H1 (cell line): Measurements from ENCODE around the gene RMND5A. TPM values are rescaled to one million over a fixed set of nuclear protein-coding genes. Genes with fewer than 3 reads are reported as not detected.

ENCODE experiments used
- CTCF ChIA-PET: fragments of 300-600 bp; sonication (Branson Sonifier 250); formaldehyde crosslinking; loops from one replicate; lab custom pipeline; 2021; ENCODE audit not compliant: partially characterized antibody; lab: Charles Lee
- POLR2A ChIA-PET: fragments of 300-600 bp; sonication (Branson Sonifier 250); formaldehyde crosslinking; loops from one replicate; lab custom pipeline; 2021; ENCODE audit warnings: inconsistent platforms; ENCODE audit not compliant: partially characterized antibody; lab: Charles Lee
- DNase-seq, 2 experiments: peaks; one replicate each; pipeline versions ENCODE4 v3.0.0 to v3.0.0-alpha.2; 2010 to 2022; ENCODE audit warnings: low spot score in 2 of 2, low read depth in 1 of 2, mixed read lengths in 1 of 2
- FAIRE-seq: peaks from 2 replicates; lab custom pipeline; 2011; peaks lifted over from hg19 to GRCh38; lab: Jason Lieb, UNC
- H2AFZ ChIP-seq: 2 replicates; pipeline ENCODE4 v1.8.1; 2012; ENCODE audit warnings: low read length, inconsistent platforms
- H2AK5ac ChIP-seq: 2 replicates; pipeline ENCODE4 v1.6.1; 2013; ENCODE audit warnings: low read depth, low read length
- H2BK120ac ChIP-seq: replicated peaks from 2 replicates; pipeline ENCODE3; 2013; ENCODE audit warnings: low read depth, low read length, inconsistent platforms
- H2BK12ac ChIP-seq: 2 replicates; pipeline ENCODE4 v1.6.1; 2013; ENCODE audit warnings: low read depth, low read length
- H2BK15ac ChIP-seq: 2 replicates; pipeline ENCODE4 v1.6.1; 2013; ENCODE audit warnings: low read length
- H2BK20ac ChIP-seq: 2 replicates; pipeline ENCODE4 v1.6.1; 2013; ENCODE audit warnings: low read length
- H2BK5ac ChIP-seq: 2 replicates; pipeline ENCODE4 v1.6.1; 2013; ENCODE audit warnings: low read depth, low read length
- H3K14ac ChIP-seq: 2 replicates; pipeline ENCODE4 v1.6.1; 2013; ENCODE audit warnings: inconsistent platforms; ENCODE audit not compliant: insufficient read length
- H3K18ac ChIP-seq: 2 replicates; pipeline ENCODE4 v1.6.1; 2013; ENCODE audit warnings: low read length; ENCODE audit errors: extremely low read depth
- H3K23ac ChIP-seq: 2 replicates; pipeline ENCODE4 v1.6.1; 2013; ENCODE audit warnings: inconsistent platforms; ENCODE audit not compliant: insufficient read length
- H3K23me2 ChIP-seq: 2 replicates; pipeline ENCODE4 v1.6.1; 2013; ENCODE audit warnings: low read depth, low read length
- H3K27ac ChIP-seq: 2 replicates; pipeline ENCODE4 v1.6.1; 2011; ENCODE audit warnings: low read depth, low read length, inconsistent platforms
- H3K27me3 ChIP-seq, 4 experiments: replicated peaks in 1 of 4; 1 replicate in 1 of 4; 2 replicates in 3 of 4; pipeline versions ENCODE4 v1.6.1 to v1.8.1; 2011 to 2013; ENCODE audit warnings: low read length in 3 of 4, mild to moderate bottlenecking in 3 of 4, inconsistent platforms in 2 of 4, mixed read lengths in 2 of 4, moderate library complexity in 1 of 4; ENCODE audit not compliant: control insufficient read depth in 3 of 4, insufficient read depth in 3 of 4; ENCODE audit errors: extremely low read depth in 1 of 4
- H3K36me3 ChIP-seq, 4 experiments: 2 replicates each; pipeline versions ENCODE4 v1.6.1 to v1.8.1; 2011 to 2013; ENCODE audit warnings: mild to moderate bottlenecking in 4 of 4, low read length in 3 of 4, moderate library complexity in 2 of 4, control low read depth in 1 of 4, inconsistent platforms in 1 of 4; ENCODE audit not compliant: insufficient read depth in 4 of 4, control insufficient read depth in 2 of 4
- H3K4ac ChIP-seq: replicated peaks from 2 replicates; pipeline ENCODE3; 2013; ENCODE audit warnings: low read length, low read depth, mixed read lengths, inconsistent platforms; ENCODE audit not compliant: insufficient read length
- H3K4me1 ChIP-seq, 4 experiments: replicated peaks in 1 of 4; 1 replicate in 1 of 4; 2 replicates in 3 of 4; pipeline versions ENCODE4 v1.6.1 to v1.8.1; 2011 to 2013; ENCODE audit warnings: low read length in 3 of 4, inconsistent platforms in 2 of 4, mixed read lengths in 1 of 4; ENCODE audit not compliant: insufficient read depth in 4 of 4, control insufficient read depth in 3 of 4
- H3K4me2 ChIP-seq, 2 experiments: 2 replicates each; pipeline versions ENCODE4 v1.6.1 to v1.8.1; 2011 to 2013; ENCODE audit warnings: low read depth in 2 of 2, low read length in 2 of 2, control low read depth in 1 of 2, inconsistent platforms in 1 of 2, mild to moderate bottlenecking in 1 of 2; ENCODE audit not compliant: insufficient read depth in 1 of 2
- H3K4me3 ChIP-seq, 4 experiments: fragments of 200-600, 300-600 bp in 1 of 4; sonication (generic), shearing (Covaris generic), sonication (Bioruptor Twin) in 1 of 4; 2 replicates each; pipeline versions ENCODE4 v1.5.1 to v1.8.1; 2011 to 2016; ENCODE audit warnings: low read length in 4 of 4, low read depth in 3 of 4, control low read depth in 2 of 4, inconsistent platforms in 2 of 4, mild to moderate bottlenecking in 2 of 4, mixed read lengths in 1 of 4, moderate library complexity in 1 of 4; ENCODE audit not compliant: insufficient read depth in 2 of 4; ENCODE audit errors: extremely low read depth in 1 of 4
- H3K56ac ChIP-seq: replicated peaks from 2 replicates; pipeline ENCODE3; 2013; ENCODE audit warnings: low read depth, mild to moderate bottlenecking, mixed read lengths, low read length, inconsistent platforms; ENCODE audit not compliant: insufficient read length
- H3K79me1 ChIP-seq: 2 replicates; pipeline ENCODE4 v1.6.1; 2013; ENCODE audit warnings: low read depth, low read length, control low read depth
- H3K79me2 ChIP-seq, 2 experiments: 2 replicates each; pipeline versions ENCODE4 v1.6.1 to v1.8.1; 2012 to 2013; ENCODE audit warnings: low read length in 2 of 2, mild to moderate bottlenecking in 2 of 2, inconsistent platforms in 1 of 2; ENCODE audit not compliant: insufficient read depth in 2 of 2, control insufficient read depth in 1 of 2
- H3K9ac ChIP-seq, 4 experiments: replicated peaks in 1 of 4; 1 replicate in 1 of 4; 2 replicates in 3 of 4; pipeline versions ENCODE4 v1.6.1 to v1.8.1; 2011 to 2013; ENCODE audit warnings: low read depth in 3 of 4, low read length in 3 of 4, control low read depth in 2 of 4, mild to moderate bottlenecking in 2 of 4, moderate library complexity in 2 of 4, inconsistent platforms in 1 of 4; ENCODE audit errors: extremely low read depth in 1 of 4
- H3K9me3 ChIP-seq, 2 experiments: 2 replicates each; pipeline versions ENCODE4 v1.6.1 to v1.8.1; 2012 to 2013; ENCODE audit warnings: mild to moderate bottlenecking in 2 of 2, moderate library complexity in 2 of 2, control low read depth in 1 of 2, inconsistent platforms in 1 of 2, low read depth in 1 of 2, low read length in 1 of 2, mixed read lengths in 1 of 2; ENCODE audit not compliant: insufficient read depth in 2 of 2
- H4K20me1 ChIP-seq, 2 experiments: replicated peaks in 1 of 2; 2 replicates each; pipeline versions ENCODE3 to v1.8.1; 2011 to 2013; ENCODE audit warnings: inconsistent platforms in 2 of 2, low read length in 2 of 2, mild to moderate bottlenecking in 1 of 2; ENCODE audit not compliant: insufficient read depth in 2 of 2, control insufficient read depth in 1 of 2
- H4K5ac ChIP-seq: 2 replicates; pipeline ENCODE4 v1.6.1; 2013; ENCODE audit warnings: low read length, low read depth, mixed read lengths, inconsistent platforms; ENCODE audit not compliant: insufficient read length
- H4K8ac ChIP-seq: 2 replicates; pipeline ENCODE4 v1.8.0; 2013; ENCODE audit warnings: mild to moderate bottlenecking, moderate library complexity, low read length, inconsistent platforms; ENCODE audit not compliant: insufficient read depth; ENCODE audit errors: extremely low read depth
- H4K91ac ChIP-seq: replicated peaks from 2 replicates; pipeline ENCODE3; 2013; ENCODE audit warnings: low read length, mixed read lengths, inconsistent platforms; ENCODE audit not compliant: insufficient read length
- BCL11A ChIP-seq, 2 experiments: IDR thresholded peaks; one replicate each; pipeline ENCODE4 v1.6.1; 2011; ENCODE audit warnings: low read depth in 2 of 2, low read length in 2 of 2, mild to moderate bottlenecking in 2 of 2
- CHD1 ChIP-seq: IDR thresholded peaks from 2 replicates; pipeline ENCODE4 v1.6.1; 2012; ENCODE audit warnings: low read depth, low read length, improper control_type of control experiment
- CREB1 ChIP-seq: IDR thresholded peaks from 2 replicates; pipeline ENCODE4 v1.6.1; 2012; ENCODE audit warnings: inconsistent platforms
- GABPA ChIP-seq: IDR thresholded peaks from 2 replicates; pipeline ENCODE4 v1.6.1; 2011; ENCODE audit warnings: mild to moderate bottlenecking, low read length, moderate library complexity, borderline replicate concordance; ENCODE audit not compliant: insufficient read depth
- HDAC2 ChIP-seq, 2 experiments: fragments of 300-600 bp in 1 of 2; sonication (generic) in 1 of 2; IDR thresholded peaks; 2 replicates each; pipeline ENCODE4 v1.6.1; 2011 to 2012; ENCODE audit warnings: low read depth in 2 of 2, low read length in 2 of 2, mild to moderate bottlenecking in 2 of 2, moderate library complexity in 2 of 2, borderline replicate concordance in 1 of 2, inconsistent platforms in 1 of 2
- SP4 ChIP-seq: IDR thresholded peaks from 2 replicates; pipeline ENCODE4 v1.6.1; 2012; ENCODE audit warnings: low read length, inconsistent platforms
- SRF ChIP-seq: IDR thresholded peaks from 2 replicates; pipeline ENCODE4 v1.6.1; 2011; ENCODE audit warnings: mild to moderate bottlenecking, low read depth, low read length, moderate library complexity
- SUZ12 ChIP-seq: fragments of 200-600 bp; sonication (generic); IDR thresholded peaks from 2 replicates; pipeline ENCODE4 v1.6.1; 2012; ENCODE audit warnings: mild to moderate bottlenecking, inconsistent platforms, low read length, moderate library complexity, mixed read lengths
- TAF1 ChIP-seq: IDR thresholded peaks from 2 replicates; pipeline ENCODE4 v1.6.1; 2011; ENCODE audit warnings: mild to moderate bottlenecking, low read depth, low read length
- TBP ChIP-seq: IDR thresholded peaks from 2 replicates; pipeline ENCODE4 v1.6.1; 2011; ENCODE audit warnings: low read depth, low read length, improper control_type of control experiment
- TEAD4 ChIP-seq: IDR thresholded peaks from 2 replicates; pipeline ENCODE4 v1.6.1; 2012; ENCODE audit warnings: low read depth, low read length, inconsistent platforms, mixed read lengths
- WGBS, 2 experiments: shearing (Covaris generic) in 1 of 2; methylation state at CpG; one replicate each; pipeline versions ENCODE4 v1.1.6 to v1.1.7; 2013 to 2015; ENCODE audit warnings: low lambda C conversion rate in 2 of 2, mixed read lengths in 2 of 2, inconsistent platforms in 1 of 2, low coverage in 1 of 2, missing lambda C conversion rate in 1 of 2; ENCODE audit not compliant: insufficient replicate concordance in 2 of 2, insufficient coverage in 1 of 2, insufficient read length in 1 of 2; ENCODE audit errors: extremely low coverage in 1 of 2, missing lambda C conversion rate in 1 of 2; 5-methylcytosine and 5-hydroxymethylcytosine counted together
- polyA plus RNA-seq, 7 experiments: library from polyadenylated mRNA; depleted of rRNA in 3 of 7; stranded (reverse) in 5 of 7; unstranded in 2 of 7; fragments of >200 nt in 5 of 7; fragments of 200-250 nt in 2 of 7; gene quantifications; 1 replicate in 5 of 7; 2 replicates in 1 of 7; 4 replicates in 1 of 7; pipeline versions ENCODE4 v1.2.1 to v1.2.3, GENCODE V29; 2011 to 2013; ENCODE audit warnings: missing spikeins in 2 of 7, mixed read lengths in 2 of 7
- total RNA-seq: library from RNA; stranded (reverse); fragmentation: NEBNext Ultra II Directional; extraction: Animal tissue kit (Norgen Biotek cat#: 25700); gene quantifications from 2 replicates; pipeline ENCODE4 v1.2.1, GENCODE V29; 2021
- TF ChIP-seq, protein P1 (sequence below): IDR thresholded peaks from 2 replicates; pipeline ENCODE4 v1.6.1; 2011; ENCODE audit warnings: low read length, improper control_type of control experiment
- TF ChIP-seq, protein P2 (sequence below): IDR thresholded peaks from 2 replicates; pipeline ENCODE4 v1.6.1; 2012; ENCODE audit warnings: inconsistent platforms

RMND5A gene
- total and polyA plus RNA-seq, 2 of the 8 experiments (the other 6 are each of a cell fraction or from before 2014, with no cell fraction given): 21.0 to 66.2 TPM

DNA sequence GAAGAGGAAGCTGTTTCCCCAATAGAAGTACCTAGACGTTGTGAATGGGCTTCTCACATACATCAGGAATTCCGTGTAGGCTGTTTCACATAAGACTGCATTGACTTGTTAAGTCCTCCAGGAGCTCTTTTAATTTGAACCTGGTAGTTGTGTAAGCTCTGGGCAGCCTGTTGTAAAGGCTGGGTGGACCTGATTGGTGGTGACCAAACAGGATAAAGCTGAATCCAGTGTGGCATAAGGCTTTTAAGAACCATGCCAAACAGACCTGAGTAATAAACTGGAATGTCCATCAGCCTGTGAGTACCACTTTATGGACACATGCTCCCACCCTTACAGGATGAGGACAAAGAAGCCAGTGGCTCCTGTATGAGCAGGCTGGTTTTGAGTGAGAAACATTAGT, 24.1 kb downstream of the RMND5A start:
- peaks cover 0 to 13% (median 7%) of the 10 kb centered on the region in 4 experiments; a peak in 3 of 8 replicates for H3K36me3 ChIP-seq
- H3K9ac ChIP-seq: no peak overlapping the region; a peak in 1 of 7 replicates
- no peak overlapping the region for H3K18ac ChIP-seq
- no peak overlapping the region for H2BK120ac ChIP-seq
- H2BK15ac ChIP-seq: no peak overlapping the region
- H3K14ac ChIP-seq: no peak overlapping the region
- peaks cover 0 to 5% of the 10 kb centered on the region in 2 experiments for H4K20me1 ChIP-seq
- no peak overlapping the region for H3K4me2 ChIP-seq
- no peak overlapping the region for H3K4me3 ChIP-seq
- no peak overlapping the region for H4K8ac ChIP-seq
- no peaks in the 10 kb centered on the region; the same call in 1 of the 2 replicates for H3K79me1 ChIP-seq
- ChIA-PET POLR2A (no interaction called here), CTCF (no interaction called here)
- no peak overlapping the region for H3K56ac ChIP-seq
- no peaks in the 10 kb centered on the region for H3K27me3 ChIP-seq
- H3K27ac ChIP-seq: no peak overlapping the region
- H2AK5ac ChIP-seq: no peak overlapping the region
- H2BK20ac ChIP-seq: no peak overlapping the region
- no peak overlapping the region for H4K91ac ChIP-seq
- no peaks in the 10 kb centered on the region for H3K23me2 ChIP-seq
- H2BK5ac ChIP-seq: no peak overlapping the region
- H3K4me1 ChIP-seq: peaks cover 0 to 2% (median 0%) of the 10 kb centered on the region in 4 experiments; a peak in 1 of 7 replicates
- peaks cover 0 to 53% of the 10 kb centered on the region in 2 experiments; a peak in 3 of 4 replicates for H3K79me2 ChIP-seq
- no peak for FAIRE-seq
- no peak overlapping the region for H3K23ac ChIP-seq
- no peak overlapping the region for H3K4ac ChIP-seq
- H3K9me3 ChIP-seq: no peaks in the 10 kb centered on the region
- 85% methylated on average over 2 of the region's 2 CpGs; no CpG with 5 or more reads in 1 of the 2 experiments for WGBS, 2 experiments
- DNase-seq: no peak
- no peak overlapping the region for H4K5ac ChIP-seq
- no peak overlapping the region for H2AFZ ChIP-seq
- no peak overlapping the region for H2BK12ac ChIP-seq
- TF ChIP-seq CREB1 (no peak), TBP (no peak), SP4 (no peak), BCL11A (IDR thresholded peaks at IDR 0.05; ENCODE audit: low read depth in 2 of 2, low read length in 2 of 2) (no peak), SRF (no peak), TEAD4 (no peak), GABPA (no peak), SUZ12 (no peak), TAF1 (no peak), CHD1 (no peak), HDAC2 (IDR thresholded peaks at IDR 0.05; ENCODE audit: borderline replicate concordance in 1 of 2, low read depth in 2 of 2, low read length in 2 of 2) (no peak)
- TF ChIP-seq, protein P1, sequence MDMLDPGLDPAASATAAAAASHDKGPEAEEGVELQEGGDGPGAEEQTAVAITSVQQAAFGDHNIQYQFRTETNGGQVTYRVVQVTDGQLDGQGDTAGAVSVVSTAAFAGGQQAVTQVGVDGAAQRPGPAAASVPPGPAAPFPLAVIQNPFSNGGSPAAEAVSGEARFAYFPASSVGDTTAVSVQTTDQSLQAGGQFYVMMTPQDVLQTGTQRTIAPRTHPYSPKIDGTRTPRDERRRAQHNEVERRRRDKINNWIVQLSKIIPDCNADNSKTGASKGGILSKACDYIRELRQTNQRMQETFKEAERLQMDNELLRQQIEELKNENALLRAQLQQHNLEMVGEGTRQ: no peak
- TF ChIP-seq, protein P2, sequence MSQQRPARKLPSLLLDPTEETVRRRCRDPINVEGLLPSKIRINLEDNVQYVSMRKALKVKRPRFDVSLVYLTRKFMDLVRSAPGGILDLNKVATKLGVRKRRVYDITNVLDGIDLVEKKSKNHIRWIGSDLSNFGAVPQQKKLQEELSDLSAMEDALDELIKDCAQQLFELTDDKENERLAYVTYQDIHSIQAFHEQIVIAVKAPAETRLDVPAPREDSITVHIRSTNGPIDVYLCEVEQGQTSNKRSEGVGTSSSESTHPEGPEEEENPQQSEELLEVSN: no peak
